ENCODE measurements around the gene MB. TPM values are rescaled to one million over a fixed set of nuclear protein-coding genes. Genes with fewer than 3 reads are reported as not detected.

MB gene
- polyA plus RNA-seq, 1 donor from 2014 or later, result 0.51 TPM

- H3K4me2 ChIP-seq (ENCODE audit: low read length), result no peak overlapping the region
- TF ChIP-seq CTCF (IDR thresholded peaks at IDR 0.05; ENCODE audit: poor library complexity, severe bottlenecking) (no peak), REST (IDR thresholded peaks at IDR 0.05; ENCODE audit: borderline replicate concordance) (no peak), EZH2 (IDR thresholded peaks at IDR 0.05; ENCODE audit: borderline replicate concordance, insufficient read depth, low read length, poor library complexity, severe bottlenecking) (no peak), POLR2AphosphoS5 (IDR thresholded peaks at IDR 0.05) (no peak), EP300 (conservative IDR thresholded peaks at IDR 0.05; ENCODE audit: poor library complexity, severe bottlenecking) (no peak), TAF1 (IDR thresholded peaks at IDR 0.05; ENCODE audit: low read depth) (no peak)
- no peak overlapping the region for H3K9ac ChIP-seq (ENCODE audit: low read length)
- H3K36me3 ChIP-seq (ENCODE audit: insufficient read depth, low read length), result no peaks in the 10 kb centered on the region
- no peak overlapping the region for H3K27ac ChIP-seq (ENCODE audit: low read length)
- H3K9me3 ChIP-seq (ENCODE audit: low read length), result no peaks in the 10 kb centered on the region
- H3K79me2 ChIP-seq (replicated peaks; ENCODE audit: insufficient read depth, low read length), result no peaks in the 10 kb centered on the region
- H3K27me3 ChIP-seq (ENCODE audit: insufficient read depth, low read depth, low read length), result no peaks in the 10 kb centered on the region
- H4K20me1 ChIP-seq (ENCODE audit: insufficient read depth), result no peaks in the 10 kb centered on the region
- H3F3A ChIP-seq (ENCODE audit: insufficient read depth, low read length, poor library complexity, severe bottlenecking), result no peaks in the 10 kb centered on the region
- no peak overlapping the region for H2AFZ ChIP-seq (ENCODE audit: low read depth, low read length)
- H3K9me2 ChIP-seq (ENCODE audit: insufficient read depth, low read length), result no peaks in the 10 kb centered on the region
- H3K4me3 ChIP-seq (ENCODE audit: low read length), result no peak overlapping the region
Measured at GRCh38 chr22:35606916-35607315, 10.2 kb downstream of the MB start.

GRCh38 chr22:35605851-35606481 is 11.2 kb downstream of the MB start:
- Histone ChIP-seq H3K9ac (ENCODE audit: low read length) (no peak overlapping the region), H3K27me3 (ENCODE audit: insufficient read depth, low read depth, low read length) (no peaks in the 10 kb centered on the region), H3K9me2 (ENCODE audit: insufficient read depth, low read length) (no peaks in the 10 kb centered on the region), H3K9me3 (ENCODE audit: low read length) (no peaks in the 10 kb centered on the region), H2AFZ (ENCODE audit: low read depth, low read length) (no peak overlapping the region), H3K27ac (ENCODE audit: low read length) (no peak overlapping the region), H3F3A (ENCODE audit: insufficient read depth, low read length, poor library complexity, severe bottlenecking) (no peaks in the 10 kb centered on the region), H3K79me2 (replicated peaks; ENCODE audit: insufficient read depth, low read length) (no peaks in the 10 kb centered on the region), H3K4me2 (ENCODE audit: low read length) (no peak overlapping the region), H3K36me3 (ENCODE audit: insufficient read depth, low read length) (no peaks in the 10 kb centered on the region), H4K20me1 (ENCODE audit: insufficient read depth) (no peaks in the 10 kb centered on the region), H3K4me3 (ENCODE audit: low read length) (no peak overlapping the region)
- TF ChIP-seq EP300 (conservative IDR thresholded peaks at IDR 0.05; ENCODE audit: poor library complexity, severe bottlenecking) (no peak), EZH2 (IDR thresholded peaks at IDR 0.05; ENCODE audit: borderline replicate concordance, insufficient read depth, low read length, poor library complexity, severe bottlenecking) (no peak)

- no peaks in the 10 kb centered on the region for H3K36me3 ChIP-seq (ENCODE audit: insufficient read depth, low read length)
- H3F3A ChIP-seq (ENCODE audit: insufficient read depth, low read length, poor library complexity, severe bottlenecking), result no peaks in the 10 kb centered on the region
- no peak overlapping the region for H2AFZ ChIP-seq (ENCODE audit: low read depth, low read length)
- no peaks in the 10 kb centered on the region for H3K79me2 ChIP-seq (replicated peaks; ENCODE audit: insufficient read depth, low read length)
- H3K4me3 ChIP-seq (ENCODE audit: low read length), result no peak overlapping the region
- TF ChIP-seq CTCF (IDR thresholded peaks at IDR 0.05; ENCODE audit: poor library complexity, severe bottlenecking) (no peak), SMC3 (conservative IDR thresholded peaks at IDR 0.05; ENCODE audit: poor library complexity) (no peak), EZH2 (IDR thresholded peaks at IDR 0.05; ENCODE audit: borderline replicate concordance, insufficient read depth, low read length, poor library complexity, severe bottlenecking) (no peak), MXI1 (conservative IDR thresholded peaks at IDR 0.05; ENCODE audit: poor library complexity, severe bottlenecking) (no peak), POLR2AphosphoS5 (IDR thresholded peaks at IDR 0.05) (no peak), RAD21 (conservative IDR thresholded peaks at IDR 0.05) (no peak), REST (IDR thresholded peaks at IDR 0.05; ENCODE audit: borderline replicate concordance) (no peak), TAF1 (IDR thresholded peaks at IDR 0.05; ENCODE audit: low read depth) (no peak), EP300 (conservative IDR thresholded peaks at IDR 0.05; ENCODE audit: poor library complexity, severe bottlenecking) (no peak)
- H3K27me3 ChIP-seq (ENCODE audit: insufficient read depth, low read depth, low read length), result no peaks in the 10 kb centered on the region
- no peak overlapping the region for H3K9ac ChIP-seq (ENCODE audit: low read length)
- H3K9me2 ChIP-seq (ENCODE audit: insufficient read depth, low read length), result no peaks in the 10 kb centered on the region
- no peak overlapping the region for H3K4me2 ChIP-seq (ENCODE audit: low read length)
- no peaks in the 10 kb centered on the region for H3K9me3 ChIP-seq (ENCODE audit: low read length)
- H3K27ac ChIP-seq (ENCODE audit: low read length), result no peak overlapping the region
- H4K20me1 ChIP-seq (ENCODE audit: insufficient read depth), result no peaks in the 10 kb centered on the region
Measured at GRCh38 chr22:35605369-35605680, 11.8 kb downstream of the MB start.

All from neural cell (in vitro differentiated cells).